HG02840 (cell line): Measurements from ENCODE around the gene DOCK11.

Source experiments
- ATAC-seq: cut with Tn5 transposase; IDR thresholded peaks from one replicate; pipeline ENCODE4 v1.9.1; 2021; ENCODE audit warnings: mild to moderate bottlenecking, moderate library complexity, moderate number of reproducible peaks; ENCODE audit not compliant: unreplicated experiment, low FRiP score

Gene DOCK11

DNA sequence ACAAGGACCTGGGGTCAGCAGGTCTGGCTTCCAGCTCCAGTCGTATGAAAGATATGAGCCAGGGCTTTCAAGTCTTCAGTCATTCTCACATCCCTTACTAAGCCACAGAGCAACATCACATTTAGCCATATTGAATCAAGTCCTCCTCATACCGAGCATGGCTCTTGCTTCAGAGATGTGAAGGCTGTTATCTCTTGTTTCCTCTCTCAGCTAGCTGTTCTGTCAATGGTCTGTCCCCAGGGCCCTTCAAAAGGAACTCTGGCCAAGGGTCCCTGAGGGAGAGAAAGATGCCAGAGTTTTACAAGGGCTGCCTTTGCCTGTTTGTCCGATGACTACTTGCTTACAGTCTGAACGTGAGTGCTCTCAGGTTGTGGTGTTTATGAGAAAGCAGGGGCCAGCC, 30.5 kb downstream of the DOCK11 start:
- no peak for ATAC-seq

DNA sequence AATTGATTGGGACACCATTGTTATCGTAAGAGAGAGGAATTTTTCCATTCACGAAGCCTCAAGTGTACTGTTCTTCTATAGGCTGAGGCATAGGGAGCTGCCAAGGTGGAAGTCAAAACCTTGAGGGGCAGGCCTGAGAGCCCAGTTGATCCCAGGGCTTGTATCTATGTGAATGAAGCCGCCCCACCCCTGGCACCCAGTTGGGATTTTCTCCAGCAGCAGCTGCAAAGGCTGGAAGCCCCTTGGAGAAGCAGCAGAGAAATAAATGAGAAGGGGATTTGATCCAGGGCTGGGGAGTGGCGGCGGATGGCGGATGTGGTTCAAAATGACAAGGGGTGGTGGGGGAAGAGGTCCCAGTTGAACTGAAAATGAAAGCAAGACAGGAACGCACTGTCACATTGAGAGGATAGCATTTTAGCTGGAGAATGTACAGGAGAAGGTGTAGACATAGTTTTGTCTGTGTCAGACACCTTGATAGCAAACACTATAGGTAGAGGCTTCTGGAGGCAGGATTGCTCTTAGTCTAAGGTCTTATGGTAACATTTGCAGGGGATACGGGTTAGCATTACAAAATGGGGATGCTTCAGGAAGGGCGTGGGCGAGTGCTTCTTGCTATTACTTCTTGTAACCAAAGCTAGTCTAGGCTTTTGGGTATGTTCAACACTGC, 32.6 kb downstream of the DOCK11 start:
- ATAC-seq: peak; percentile 59

DNA sequence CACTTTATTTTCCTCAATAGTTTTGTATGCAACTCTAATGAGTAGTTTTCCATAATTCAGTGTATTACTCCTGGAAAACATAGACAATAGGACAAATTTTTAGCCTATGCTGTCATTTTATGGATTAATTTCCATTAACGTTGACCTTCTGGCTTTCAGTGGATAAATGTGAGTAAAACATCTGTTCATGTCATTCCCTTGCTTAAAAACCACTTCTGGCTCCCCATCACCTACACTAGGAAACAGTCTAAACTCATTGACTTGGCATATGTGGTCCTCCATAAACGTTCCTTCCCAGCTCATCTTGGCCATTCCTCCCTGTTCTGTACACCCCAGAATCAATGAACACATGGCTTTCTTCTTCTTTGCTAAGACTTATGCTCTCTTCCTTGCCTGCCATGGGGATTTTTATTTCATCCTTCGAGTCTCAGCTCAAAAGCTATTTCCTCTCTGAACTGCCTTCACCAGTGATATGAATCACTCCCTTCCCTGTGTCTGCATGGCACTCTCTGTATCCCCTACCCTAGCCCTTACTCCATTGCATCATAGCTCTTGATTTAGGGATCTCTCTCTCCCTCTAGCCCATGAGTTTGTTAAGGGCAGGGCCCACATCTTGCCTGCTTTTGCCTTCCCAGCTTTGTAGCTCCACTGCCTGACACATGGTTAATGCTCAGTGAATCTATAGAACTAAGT, 34.8 kb downstream of the DOCK11 start:
- ATAC-seq: no peak

DNA sequence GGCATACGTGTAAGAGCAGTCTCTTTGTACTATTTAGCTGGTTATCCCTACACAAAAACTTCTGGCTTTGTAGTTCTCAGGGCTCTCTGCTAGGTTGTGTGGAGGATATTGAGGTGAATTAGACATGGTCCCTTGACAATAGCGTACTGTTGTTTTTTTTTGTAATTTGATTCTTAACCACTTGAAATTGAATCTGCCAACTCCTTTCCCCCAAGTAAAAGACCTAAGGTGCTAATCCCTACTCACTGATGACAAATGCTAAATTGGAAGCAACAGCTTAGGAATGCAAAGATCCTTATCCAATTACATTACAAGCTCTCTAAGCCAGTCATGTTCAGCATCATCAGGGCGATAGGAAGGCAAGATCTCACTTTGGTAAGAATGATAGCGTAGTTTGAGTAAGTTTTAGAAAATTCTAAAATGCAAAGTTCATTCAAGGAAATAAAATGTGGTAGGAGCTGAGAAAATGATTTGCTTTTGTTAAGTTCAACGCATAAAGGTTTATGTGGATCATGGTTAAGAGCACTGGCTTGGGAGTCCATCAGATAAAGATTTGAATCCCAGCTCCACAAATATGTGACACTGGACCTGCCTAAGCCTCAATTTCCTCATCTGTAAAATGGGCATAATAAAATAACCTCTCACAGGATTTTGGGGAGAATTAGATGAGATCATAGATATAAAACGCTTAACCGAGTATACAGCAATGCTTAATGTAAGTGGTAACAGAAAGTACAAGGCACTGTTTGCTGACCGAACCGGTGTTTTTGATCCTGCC, 39.3 kb downstream of the DOCK11 start:
- ATAC-seq: no peak

DNA sequence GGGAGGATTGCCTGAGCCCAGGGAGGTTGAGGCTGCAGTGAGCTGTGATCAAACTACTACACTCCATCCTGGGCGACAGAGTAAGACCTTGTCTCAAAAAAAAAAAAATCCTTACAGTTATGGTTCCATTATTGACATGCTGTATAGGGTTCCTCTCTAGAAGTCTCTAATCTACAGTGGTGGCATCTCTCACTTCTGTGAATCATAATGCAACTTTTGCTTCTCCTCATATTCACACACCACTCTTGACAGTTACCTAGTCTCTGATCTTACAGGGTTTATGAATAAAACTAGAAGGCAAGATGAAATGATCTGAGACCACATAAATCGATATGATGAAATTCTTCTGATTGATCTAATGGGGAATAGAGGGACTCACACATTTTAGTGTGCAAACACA, 40.6 kb downstream of the DOCK11 start:
- ATAC-seq: peak; percentile 37

DNA sequence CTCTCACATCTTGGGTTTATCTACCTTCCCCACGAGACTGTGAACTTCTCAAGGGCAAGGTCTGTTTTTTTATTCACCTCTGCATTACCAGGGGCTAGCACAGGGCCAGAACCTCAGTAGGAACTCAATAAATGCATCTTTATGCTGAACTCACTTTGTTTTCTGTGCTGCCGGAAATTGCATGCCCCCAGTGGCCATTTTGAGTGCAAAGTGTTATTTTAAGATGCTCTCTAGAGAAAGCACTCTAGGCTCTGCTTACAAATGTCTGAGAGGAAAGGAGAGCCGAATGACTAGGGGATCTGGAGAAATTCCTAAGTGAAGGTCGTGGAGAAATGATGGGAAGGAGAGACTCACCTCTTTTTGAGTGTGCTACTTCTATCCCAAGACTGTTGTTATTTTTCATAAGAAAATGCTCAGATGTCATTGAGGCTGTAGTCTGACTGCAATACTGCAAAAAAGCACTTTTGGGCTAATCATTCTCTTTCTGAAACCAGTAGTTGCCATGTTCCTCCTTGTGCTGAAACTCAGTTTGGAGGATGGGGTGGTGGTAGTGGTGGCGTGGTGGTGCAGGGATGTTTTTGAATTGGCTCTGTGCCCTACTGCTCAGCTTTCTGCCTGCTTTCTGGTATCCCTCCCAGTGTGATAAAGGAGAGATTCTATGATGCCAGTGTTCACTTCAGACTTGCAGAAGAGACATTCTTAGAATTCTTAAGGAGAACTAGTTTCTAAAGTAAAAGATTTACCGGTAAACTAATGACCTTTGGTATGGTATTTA, 41.3 kb downstream of the DOCK11 start:
- ATAC-seq: peak; percentile 60

DNA sequence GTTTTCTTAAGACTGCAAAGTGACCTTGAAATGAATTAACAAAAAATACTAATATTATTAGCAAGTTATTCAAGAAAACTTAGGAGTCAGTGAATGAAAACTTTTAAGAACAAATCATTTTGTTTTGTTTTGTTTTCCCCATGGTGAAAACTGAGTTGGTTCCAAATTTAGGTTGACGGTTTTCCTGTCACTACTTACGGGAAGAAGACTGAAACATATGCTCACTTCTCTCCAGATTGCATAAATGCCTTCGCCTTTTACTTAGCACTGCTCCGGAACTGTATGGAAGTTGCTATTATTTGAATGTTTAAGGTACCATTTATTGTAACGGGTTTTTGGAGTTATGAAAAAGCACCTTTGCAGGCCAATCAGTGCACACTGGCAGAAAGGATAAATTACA, 42.8 kb downstream of the DOCK11 start:
- ATAC-seq: no peak

DNA sequence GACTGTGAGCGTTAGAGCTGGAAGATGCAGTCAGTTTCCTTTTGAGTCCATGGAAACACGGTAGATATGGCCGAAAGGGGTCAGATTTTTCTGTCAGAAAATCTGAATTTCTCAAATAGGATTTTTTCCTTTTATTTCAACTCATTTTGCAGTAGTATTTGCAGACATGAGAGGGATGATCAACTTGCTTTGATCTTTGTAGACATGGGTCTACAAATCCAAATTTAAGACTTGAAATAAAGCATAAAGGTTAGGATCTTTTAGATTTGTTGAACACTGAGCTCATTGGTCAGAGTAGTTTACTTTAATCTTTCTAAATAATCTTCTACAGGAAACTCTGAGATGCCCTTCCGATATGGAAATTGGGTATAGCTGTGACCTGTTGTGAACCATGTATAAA, 44.7 kb downstream of the DOCK11 start:
- no peak for ATAC-seq

DNA sequence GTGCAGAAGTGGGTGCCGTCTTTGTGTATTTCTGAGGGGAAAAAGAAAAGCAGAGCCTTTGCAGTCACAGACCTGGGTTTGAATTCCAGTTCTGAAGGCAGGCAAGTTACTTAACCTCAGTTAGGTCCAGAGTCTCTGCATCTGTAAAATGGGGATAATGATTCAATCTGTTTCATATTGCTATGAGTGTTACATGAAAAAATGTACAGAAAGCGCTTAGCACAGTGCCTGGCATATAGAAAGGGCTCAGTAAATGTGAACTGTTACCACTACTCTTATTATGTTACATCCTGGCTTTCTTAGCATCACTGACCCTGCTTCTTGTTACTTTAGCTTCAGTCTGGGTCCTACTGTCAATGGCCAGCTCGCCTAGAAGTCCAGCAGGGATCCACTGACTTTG, 45.9 kb downstream of the DOCK11 start:
- ATAC-seq: no peak

DNA sequence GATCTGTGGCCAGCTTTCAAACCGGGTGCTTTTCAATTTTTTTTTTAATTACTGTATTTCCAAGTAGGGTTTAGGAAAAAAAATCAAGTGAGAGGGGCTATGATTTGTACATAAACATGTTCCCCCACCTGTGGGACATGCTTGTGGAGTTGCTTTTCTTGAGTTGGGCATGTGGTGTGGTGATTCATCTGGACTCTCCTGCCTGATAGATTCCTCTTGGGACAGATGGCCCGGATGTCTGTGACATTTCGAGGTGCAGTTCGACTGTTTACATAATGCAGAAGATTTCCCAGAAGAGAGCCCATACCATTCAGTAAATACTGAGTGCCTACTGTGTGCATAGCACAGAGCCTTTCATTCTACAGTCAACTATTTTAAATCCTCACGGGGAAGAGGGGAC, 49.9 kb downstream of the DOCK11 start:
- no peak for ATAC-seq

DNA sequence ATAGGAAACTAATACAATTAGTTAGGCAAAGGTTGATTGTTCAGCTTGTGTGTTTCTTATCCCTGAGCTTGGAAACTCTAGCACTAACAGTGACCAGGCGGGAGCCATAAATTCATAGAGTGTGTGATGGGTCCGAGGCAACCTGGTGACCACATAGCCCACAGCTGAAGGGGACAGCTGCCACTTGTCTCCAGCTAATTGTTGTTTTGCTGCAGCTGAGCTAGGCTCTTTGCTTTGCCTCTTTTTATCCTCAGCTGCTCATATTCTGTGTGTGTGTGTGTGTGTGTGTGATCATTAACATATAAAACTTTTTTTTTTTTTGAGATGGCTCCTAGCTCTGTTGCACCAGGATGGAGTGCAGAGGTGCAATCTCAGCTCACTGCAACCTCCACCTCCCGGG, 53.2 kb downstream of the DOCK11 start:
- ATAC-seq: no peak

DNA sequence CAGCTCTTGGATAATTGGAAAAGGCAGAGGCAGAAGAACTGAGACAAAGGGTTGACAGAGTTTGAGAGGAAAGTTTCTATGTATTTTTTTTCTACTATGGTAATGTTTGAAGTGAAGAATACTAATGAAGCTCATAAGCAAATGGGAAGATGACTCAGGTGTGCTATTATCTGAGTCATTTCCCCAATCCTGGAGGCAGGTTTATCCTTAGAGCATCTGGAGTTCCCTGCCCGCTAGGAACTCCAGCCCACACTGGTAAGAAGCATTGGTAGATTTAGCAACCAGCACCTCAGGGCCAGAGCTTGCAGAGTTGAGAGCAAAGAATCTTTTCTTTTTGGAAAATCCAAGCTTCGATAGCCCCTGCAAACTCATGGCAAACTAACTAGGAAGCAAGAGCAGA, 55.2 kb downstream of the DOCK11 start:
- ATAC-seq: no peak

DNA sequence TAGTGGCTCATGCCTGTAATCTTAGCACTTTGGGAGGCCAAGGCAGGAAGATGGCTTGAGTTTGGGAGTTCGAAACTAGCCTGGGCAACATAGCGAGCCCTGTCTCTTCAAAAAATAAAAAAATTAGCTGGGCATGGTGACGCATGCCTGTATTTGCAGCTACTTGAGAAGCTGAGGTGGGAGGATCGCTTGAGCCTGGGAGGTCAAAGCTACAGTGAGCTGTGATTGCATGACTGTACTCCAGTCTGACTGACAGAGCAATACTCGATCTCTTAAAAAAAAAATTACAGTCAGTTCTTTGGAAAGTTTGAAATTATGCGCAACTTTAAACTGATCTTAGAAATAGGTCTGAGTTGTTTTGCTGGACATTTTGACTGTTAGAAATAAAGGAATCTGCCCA, 55.8 kb downstream of the DOCK11 start:
- no peak for ATAC-seq

DNA sequence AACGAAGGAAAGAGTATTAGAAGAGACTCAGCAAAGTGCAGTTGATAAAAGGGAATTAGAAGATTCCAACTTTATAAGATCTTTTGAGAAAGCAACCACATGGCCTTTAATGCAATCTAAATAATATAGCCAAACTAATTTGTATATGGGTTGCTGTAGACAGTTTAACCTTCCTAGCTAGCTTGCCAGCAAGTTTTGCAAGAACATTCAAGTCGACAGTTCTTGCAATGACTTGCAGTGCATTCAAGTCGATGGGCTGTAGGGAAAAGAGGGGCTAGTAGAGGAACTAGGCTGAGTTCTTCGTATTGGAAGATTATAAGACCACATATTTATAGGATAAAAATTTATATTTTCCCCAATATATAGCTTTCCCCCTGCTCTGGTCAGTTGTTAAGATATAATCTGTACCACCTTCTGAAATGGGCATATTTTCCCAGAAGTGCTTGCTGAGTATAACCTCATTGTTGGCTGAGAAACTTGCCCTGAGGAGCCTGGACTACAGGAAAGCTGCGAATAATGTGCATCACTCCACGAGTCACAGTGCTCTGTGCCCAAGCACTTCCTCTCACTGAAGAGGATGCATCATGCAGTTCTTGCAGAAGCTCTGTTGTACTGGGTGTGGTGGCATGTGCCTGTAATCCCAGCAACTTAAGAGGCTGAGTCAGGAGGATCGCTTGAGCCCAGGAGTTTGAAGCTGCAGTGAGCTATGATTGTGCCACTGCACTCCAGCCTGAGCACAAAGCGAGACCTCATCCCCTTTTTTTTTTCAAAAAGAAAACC, 56.7 kb downstream of the DOCK11 start:
- ATAC-seq: no peak

DNA sequence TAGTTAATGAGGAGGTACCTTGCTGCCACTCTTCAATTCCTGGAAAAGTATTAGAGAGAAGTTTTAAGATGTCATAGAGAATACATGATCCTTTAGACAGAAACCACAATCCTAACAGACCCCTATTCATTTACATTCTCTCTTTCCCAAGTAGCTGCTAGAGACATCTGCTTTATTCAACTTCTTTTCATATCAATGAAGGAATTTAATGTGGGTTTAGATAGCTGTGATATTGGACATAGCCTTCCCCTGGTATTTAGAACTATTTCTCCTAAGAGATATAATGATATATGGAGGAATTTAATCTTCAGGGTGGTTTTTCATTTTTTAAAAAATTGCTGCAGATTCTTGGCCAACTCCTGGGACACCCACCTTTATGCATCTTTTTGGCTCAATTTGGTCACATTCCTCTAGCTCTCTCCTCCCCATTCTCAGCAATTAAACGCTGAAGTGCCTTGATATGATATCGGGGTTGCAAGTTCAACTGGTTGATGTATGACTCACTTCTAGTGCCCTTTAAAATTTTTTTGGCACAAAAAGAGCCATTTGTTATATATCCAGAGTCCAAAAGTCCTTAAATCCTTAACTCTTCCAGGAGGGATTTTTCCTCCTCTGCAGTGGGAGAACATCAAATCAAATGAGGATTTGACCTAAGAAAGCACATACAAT, 57.6 kb downstream of the DOCK11 start:
- ATAC-seq: no peak

DNA sequence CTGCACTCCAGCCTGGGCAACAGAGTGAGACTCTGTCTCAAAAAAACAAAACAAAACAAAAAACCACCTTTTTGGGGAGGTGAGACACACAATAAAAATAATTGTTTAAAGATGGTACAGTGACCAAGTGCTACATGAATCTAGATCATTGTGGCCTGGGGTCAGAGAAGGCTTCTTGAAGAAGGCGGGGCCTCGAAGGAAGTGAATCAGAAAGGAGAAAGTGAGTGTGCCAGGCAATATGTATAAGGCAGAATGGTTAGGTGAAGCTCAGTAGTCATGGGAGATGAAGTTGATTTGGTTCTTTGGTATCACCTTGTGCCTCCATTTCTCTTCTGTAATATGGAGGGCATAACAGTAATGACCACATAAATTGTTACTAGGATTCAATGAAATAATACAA, 58.9 kb downstream of the DOCK11 start:
- ATAC-seq: no peak

DNA sequence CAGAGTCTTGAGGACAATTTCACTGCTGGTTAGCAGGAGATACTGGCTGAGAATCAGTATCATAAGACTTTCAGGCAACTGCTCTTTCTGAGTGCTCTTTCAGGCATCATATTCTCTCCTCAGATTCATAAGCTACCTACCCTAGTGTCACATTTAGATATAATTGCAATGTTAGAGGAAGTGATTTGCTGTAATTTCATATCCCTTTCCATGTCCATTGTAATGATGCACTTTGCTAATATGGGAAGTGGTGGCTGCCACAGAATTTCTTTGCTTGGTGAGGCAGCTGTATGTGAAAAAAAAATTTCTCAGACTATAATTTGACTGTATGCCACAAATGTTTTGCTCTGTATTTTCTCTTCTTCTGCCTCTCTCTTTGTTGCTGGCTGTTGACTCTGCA, 63.3 kb downstream of the DOCK11 start:
- ATAC-seq: no peak

DNA sequence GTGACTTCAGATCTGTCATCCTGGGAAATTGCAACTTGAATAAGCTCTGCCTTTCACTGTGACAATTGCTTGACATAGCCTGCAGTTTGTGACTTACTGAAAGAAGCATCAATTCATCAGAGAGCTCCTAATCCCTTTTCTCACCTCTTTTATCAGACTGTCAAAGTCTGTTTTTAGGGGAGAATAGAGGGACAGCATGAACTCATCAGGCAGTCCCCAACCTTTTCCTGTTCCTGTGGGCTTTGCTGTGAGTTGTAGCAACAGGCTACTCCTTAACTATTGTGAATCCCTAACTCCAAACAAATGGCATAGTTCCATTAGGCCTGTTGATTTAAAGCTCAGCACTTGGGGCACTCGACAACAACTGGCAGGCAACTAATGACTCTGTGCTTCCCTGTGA, 64.9 kb downstream of the DOCK11 start:
- ATAC-seq: no peak

DNA sequence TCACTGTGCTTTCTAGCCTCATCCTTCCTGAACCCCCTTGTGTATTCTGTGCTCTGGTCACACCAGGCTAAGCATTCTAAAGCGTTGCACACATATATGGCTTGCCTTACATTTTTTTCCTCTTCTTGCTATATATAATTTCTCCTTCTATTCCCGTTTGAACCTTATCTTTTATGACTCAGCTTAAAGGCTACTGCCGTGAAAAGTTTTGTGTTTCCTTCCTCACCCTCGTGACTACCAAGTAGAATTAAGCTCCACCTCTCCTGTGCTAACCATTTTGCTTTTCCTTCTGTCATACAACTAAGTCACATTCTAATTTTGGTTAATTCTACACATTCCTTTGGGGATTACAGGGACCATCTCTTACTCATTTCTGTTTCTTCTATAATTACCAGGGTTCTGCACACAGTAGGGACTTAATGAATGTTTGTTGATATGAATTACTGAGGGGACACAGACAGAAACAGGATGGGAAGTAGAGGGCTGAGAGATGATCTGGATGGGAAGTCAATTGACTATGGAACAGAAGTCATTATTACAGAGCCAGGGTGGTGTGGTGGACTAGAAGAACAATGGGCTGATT, 67.1 kb downstream of the DOCK11 start:
- ATAC-seq: no peak
